ENCODE measurements around the gene TBC1D22A. TPM values are rescaled to one million over a fixed set of nuclear protein-coding genes. Genes with fewer than 3 reads are reported as not detected.

Gene TBC1D22A
- total RNA-seq, 1 experiment from 2014 or later: 20.9 TPM

DNA sequence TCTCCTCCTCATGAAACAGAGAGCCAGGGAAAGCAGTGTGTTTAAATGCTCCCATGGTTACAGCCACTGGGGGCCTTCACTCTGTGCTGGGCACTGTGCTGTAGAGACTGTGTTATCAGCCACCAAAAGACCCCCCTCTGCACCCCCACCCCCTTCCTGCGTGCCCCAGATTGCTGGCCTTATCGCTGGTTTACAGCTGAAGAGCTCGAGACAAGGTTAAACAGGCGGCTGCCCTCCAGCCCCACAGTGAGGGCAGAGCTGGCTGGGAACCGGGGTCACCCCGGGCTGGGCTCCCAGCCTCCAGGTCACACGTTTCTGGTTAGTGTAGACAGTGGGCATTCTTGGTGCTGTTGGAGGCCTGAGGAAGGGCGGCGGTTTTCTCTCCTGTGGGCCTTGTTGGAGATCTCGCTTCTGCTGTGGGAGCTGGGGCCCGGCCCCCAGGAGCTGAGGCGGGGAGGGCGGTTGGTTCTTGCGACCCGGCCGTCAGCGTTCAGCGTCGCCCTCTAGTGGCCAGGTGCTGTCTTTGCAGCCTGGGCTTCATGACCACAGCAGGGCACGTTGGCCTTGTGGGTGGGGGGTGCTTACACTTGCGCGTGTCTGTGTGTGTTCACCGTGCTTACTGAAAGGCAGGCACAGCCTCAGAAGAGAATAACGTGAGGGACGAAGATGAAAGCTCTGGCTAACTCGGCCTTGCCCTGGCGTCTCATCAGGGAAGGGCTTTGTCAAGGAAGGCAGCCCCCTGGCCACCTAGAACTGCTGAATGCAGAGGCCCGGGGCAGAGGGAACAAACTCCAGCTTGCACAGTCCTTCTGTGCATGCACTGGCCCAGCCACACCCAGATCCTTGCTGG, 40.8 kb downstream of the TBC1D22A start:
- Histone ChIP-seq H3K9me3 (ENCODE audit: control insufficient read depth in 1 of 2, insufficient read depth in 1 of 2, low read depth in 1 of 2, low read length in 2 of 2) (no peaks in the 10 kb centered on the region), H3K4me3 (replicated peaks in 1 of 2; ENCODE audit: low read depth in 1 of 2, low read length in 2 of 2) (no peak overlapping the region), H4K20me1 (ENCODE audit: insufficient read depth) (no peaks in the 10 kb centered on the region), H3K9ac (ENCODE audit: low read length) (no peak overlapping the region), H3K4me1 (ENCODE audit: control insufficient read depth in 1 of 2, insufficient read depth in 2 of 2, low read length in 2 of 2) (peaks cover 3 to 17% of the 10 kb centered on the region in 2 experiments), H3K27me3 (ENCODE audit: insufficient read depth, low read length) (no peaks in the 10 kb centered on the region), H3K36me3 (ENCODE audit: control insufficient read depth in 1 of 2, insufficient read depth in 2 of 2, low read length in 2 of 2) (peaks cover 9 to 10% of the 10 kb centered on the region in 2 experiments; a peak in 2 of 4 replicates), H3K9me2 (ENCODE audit: insufficient read depth) (no peaks in the 10 kb centered on the region), H3K27ac (ENCODE audit: low read depth, low read length) (no peak overlapping the region), H3K79me2 (ENCODE audit: insufficient read depth, low read length) (peaks cover 3% of the 10 kb centered on the region; the same call in 1 of the 2 replicates), H3K4me2 (ENCODE audit: low read length) (peak overlapping the region; percentile 38), H2AFZ (ENCODE audit: low read depth, low read length, poor library complexity, severe bottlenecking) (no peak overlapping the region)
- DNase-seq (ENCODE audit: low read depth, low spot score) (peak; percentile 32), ATAC-seq (peak; percentile 82)
- POLR2A ChIA-PET: no interaction called here
- no peak for TF ChIP-seq EZH2 (IDR thresholded peaks at IDR 0.05)
- TF ChIP-seq, protein P1, sequence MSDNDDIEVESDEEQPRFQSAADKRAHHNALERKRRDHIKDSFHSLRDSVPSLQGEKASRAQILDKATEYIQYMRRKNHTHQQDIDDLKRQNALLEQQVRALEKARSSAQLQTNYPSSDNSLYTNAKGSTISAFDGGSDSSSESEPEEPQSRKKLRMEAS (IDR thresholded peaks at IDR 0.05): no peak
- TF ChIP-seq, protein P2, sequence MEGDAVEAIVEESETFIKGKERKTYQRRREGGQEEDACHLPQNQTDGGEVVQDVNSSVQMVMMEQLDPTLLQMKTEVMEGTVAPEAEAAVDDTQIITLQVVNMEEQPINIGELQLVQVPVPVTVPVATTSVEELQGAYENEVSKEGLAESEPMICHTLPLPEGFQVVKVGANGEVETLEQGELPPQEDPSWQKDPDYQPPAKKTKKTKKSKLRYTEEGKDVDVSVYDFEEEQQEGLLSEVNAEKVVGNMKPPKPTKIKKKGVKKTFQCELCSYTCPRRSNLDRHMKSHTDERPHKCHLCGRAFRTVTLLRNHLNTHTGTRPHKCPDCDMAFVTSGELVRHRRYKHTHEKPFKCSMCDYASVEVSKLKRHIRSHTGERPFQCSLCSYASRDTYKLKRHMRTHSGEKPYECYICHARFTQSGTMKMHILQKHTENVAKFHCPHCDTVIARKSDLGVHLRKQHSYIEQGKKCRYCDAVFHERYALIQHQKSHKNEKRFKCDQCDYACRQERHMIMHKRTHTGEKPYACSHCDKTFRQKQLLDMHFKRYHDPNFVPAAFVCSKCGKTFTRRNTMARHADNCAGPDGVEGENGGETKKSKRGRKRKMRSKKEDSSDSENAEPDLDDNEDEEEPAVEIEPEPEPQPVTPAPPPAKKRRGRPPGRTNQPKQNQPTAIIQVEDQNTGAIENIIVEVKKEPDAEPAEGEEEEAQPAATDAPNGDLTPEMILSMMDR (IDR thresholded peaks at IDR 0.05 in 2 of 3, conservative IDR thresholded peaks at IDR 0.05 in 1 of 3; ENCODE audit: borderline replicate concordance in 1 of 3, insufficient read depth in 1 of 3, low read depth in 2 of 3, low read length in 2 of 3): peak; percentile 65 to 97 (median 97); a peak in 5 of 6 replicates
- TF ChIP-seq RAD21 (IDR thresholded peaks at IDR 0.05; ENCODE audit: low read depth): peak; percentile 78
- CTCF ChIA-PET: interaction anchor here (0.7 to 2.4 kb wide), 11 partner anchors 9 to 1189 kb away, joined by 3 to 15 read pairs (median 8); partner anchors contain the start of gene TBC1D22A
- intact Hi-C loops (cut with micrococcal nuclease): loop anchor here (5.0 kb wide), 1 partner anchor 241 kb away; no protein-coding TSS in a partner anchor
- BruUV-seq (replicated peaks): no TSS peak
- RAD21 ChIA-PET (ENCODE audit: low non-redundant PET in 1 of 2, low total read pairs in 2 of 2, uncharacterized antibody in 2 of 2, unreplicated experiment in 2 of 2): interaction anchor here (0.6 to 1.6 kb wide), 7 partner anchors 29 to 340 kb away, joined by 3 to 5 read pairs (median 3); no protein-coding TSS in a partner anchor
